HG03354 (cell line): ENCODE measurements around the gene CDH24.

Source experiments
- ATAC-seq: cut with Tn5 transposase; IDR thresholded peaks from one replicate; pipeline ENCODE4 v1.9.1; 2021; ENCODE audit warnings: mild to moderate bottlenecking; ENCODE audit not compliant: unreplicated experiment, poor library complexity, severe bottlenecking

Gene CDH24

DNA sequence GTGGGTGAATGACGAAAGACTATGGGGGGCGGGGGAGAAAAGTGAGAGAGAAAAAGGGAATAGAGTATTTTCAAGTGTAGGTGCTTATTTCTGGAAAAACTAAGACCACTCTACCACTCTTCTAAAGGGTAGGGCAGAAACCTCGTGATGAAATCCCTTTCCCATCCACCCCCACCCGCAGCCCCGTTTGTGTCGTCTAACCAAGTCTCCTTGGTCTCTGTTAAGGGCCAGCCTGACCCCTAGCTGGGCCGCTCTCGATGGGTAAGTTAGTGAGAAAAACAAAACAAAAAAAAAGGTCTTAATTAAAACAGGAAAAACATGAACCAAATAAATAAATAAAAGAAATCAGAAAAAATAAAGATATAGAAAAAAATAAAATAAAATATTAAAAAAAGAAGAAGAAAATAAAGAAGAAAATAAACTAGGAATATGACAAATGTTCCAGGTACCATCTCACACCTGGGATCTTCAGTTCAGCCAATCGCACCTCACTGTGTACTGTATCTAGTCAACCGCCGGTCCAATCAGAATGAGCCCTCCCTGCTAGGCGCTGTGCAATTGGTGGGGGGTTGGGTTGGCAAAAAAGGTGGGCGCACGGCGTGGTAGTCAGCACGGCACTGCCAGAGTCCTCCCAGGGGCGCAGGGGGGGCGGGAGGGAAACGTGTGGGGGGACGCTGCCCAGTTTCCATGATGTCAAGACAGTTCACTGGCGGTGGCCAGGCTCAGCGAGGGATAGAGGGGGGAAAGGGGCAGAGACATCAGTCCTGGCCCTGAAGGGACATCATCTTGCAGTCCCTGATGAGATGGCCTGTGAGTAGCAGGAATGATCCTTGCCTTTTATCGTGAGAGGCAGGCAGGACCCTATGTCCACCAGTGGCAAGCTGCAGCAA is 9.8 kb upstream of the CDH24 start:
- ATAC-seq, result no peak

DNA sequence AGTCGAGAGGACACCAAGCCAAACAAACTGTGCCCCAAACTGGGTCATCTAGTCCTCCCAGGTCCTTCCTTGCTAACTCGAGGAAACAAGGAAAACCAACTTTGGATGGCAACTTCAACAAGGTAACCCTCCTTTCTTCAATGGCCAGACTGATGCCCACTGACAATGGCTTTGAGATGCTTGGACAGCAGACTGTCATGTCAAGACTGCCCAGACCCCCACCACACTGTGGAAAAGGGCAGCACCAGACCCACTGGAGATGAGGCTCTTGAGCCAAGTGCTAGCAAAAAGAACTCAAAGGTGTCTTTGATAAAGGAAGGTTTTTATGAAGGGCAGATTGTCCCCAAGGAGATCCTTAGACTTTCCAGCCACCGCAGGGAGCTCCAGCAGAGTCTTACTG is 9.0 kb upstream of the CDH24 start:
- ATAC-seq, result no peak

DNA sequence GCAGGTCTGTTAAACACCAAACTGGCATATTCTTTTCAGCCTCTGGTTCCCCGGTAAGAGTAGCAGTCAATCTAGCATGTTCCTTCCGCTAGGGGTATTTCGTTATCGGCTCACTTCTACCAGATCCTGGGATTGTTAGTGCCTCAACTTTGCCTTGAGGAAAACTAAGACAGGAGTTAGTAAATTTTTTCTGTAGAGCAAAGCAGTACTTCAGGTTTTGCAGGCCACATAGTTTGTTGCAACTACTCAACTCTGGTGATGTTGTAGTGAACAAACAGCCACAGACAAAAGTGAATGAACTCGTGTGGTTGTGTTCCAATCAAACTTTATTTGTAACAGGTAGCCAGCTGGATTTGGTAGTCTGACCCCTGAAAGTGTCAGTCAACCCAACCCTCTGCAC is 6.3 kb upstream of the CDH24 start:
- no peak for ATAC-seq

DNA sequence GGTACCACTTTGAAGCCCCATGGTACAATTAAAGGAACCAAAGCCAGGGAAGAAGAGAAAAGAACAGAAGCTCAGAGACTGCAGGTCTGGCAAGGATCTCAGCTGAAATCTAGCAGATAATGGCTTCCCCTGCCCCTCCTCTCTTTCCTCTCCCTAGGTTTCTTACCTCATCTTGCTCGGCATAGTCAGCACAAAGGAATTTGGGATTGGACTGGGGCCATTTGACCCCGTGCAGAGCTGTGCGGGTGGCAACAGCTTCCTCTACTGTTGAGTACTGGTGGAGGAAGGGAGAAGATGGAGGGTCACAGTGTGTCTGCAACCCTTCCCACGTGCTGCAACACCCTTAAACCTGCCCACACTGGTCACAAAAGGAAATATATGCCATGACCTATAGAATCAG is 4.7 kb upstream of the CDH24 start:
- no peak for ATAC-seq

DNA sequence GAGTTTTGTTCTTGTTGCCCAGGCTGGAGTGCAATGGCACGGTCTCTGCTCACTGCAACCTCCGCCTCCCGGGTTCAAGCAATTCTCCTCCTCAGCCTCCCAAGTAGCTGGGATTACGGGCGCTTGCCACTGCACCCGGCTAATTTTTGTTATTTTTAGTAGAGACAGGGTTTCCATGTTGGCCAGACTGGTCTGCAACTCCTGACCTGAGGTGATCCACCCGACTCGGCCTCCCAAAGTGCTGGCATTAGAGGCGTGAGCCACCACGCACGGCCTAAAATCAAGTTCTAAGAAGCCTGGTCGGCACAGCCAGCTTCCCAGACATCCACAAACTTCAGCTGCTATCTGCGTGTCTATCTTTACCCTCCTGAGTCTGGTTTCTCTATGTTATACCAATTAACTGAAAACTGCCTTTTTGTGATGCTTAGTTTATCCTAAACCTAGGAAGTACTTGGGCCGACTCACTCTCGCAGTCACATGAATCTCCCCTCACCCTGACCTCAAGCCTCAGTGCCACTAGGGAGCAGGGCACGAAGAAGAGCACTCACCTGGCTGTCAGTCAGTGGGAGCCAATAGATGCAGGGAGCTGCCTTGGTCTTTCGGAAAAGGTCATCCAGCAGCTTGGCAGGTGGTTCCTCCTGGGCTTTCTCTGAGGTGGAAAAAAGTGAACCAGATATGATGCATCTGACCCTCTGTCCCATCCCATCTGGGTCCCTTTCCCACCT is 3.4 kb upstream of the CDH24 start:
- no peak for ATAC-seq

DNA sequence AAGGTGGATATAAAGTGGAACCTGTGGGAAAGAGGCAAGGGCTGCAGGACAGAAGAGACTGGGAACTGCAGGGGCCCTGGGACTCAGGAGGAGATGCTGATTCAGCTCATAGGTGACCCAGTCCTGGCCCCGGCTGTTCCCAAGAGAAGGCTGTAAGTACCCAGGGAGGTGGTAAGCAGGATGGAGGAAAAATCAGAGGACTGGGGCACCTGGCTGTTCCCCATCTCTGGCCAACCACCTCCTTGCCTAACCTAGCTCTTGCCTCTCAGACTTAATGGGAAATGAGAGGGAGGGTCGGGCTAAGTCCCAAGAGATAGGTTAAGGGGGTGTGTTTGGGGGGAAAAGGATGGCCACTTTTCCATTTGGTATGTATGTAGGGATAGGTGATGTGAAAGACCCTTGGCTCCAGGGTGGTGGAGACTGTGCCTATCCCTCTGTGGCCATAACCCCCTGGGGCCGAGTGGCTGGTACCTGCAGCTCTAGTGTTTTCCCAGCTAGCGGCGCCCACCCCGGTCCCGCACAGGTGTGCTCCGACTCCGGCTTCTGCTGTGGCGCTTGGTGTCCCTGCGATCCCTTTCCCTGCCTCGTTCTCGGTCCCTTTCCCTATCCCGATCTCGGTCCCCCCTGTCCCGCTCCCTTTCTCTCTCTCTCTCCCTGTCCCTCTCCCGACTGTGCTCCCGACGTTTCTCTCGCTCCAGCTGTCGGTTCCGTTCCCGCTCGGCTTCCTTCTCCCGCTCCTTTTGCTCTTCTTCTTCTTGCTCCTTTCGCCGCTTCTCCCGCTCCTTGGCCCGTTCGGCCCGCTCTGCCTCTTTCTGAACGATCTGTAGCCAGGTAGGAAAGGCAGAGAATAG is 1.6 kb upstream of the CDH24 start:
- ATAC-seq, result no peak

DNA sequence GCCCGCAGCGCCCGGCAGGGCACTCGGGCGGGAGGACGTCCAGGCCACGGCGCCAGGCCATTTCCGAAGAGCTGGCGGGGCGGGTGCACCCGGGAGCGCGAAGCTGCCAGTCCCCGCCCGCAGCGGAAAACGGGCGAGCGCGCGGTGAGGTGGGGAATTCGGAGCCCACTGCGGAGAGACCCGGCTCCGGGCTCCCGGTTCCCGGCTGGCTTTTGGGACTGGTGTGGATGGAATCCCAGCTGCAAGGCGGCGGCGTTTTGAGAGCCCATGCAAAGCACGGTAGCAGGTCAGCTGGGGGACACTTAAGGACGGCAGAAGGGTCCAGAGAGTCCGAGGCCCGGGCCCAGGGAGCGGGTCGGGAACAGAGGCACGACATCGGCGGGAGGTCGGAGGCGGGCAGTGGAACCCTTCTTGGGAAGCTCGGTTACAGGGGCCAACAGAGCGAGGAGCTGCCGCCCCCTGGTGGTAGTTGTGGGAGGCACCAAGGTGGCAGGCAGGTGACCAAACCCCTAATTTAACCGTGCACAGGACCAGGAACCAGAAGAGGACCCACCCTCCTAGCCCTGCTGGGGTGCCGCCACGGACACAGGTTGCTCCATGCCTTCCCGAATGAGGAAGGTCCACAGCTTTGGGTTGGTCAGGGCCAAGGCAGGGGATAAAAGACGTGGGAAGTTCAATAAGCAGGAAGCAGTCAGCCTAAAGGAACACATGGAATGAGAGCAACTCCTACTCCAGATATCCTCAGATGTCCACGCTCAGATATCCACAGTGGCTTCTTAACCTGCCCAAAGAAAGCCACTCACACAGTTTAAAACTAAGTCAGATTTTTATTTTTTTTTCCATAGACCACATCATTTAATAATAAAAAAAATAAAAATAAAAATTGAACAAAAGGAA is 685 bp upstream of the CDH24 start:
- peak; percentile 66 for ATAC-seq

DNA sequence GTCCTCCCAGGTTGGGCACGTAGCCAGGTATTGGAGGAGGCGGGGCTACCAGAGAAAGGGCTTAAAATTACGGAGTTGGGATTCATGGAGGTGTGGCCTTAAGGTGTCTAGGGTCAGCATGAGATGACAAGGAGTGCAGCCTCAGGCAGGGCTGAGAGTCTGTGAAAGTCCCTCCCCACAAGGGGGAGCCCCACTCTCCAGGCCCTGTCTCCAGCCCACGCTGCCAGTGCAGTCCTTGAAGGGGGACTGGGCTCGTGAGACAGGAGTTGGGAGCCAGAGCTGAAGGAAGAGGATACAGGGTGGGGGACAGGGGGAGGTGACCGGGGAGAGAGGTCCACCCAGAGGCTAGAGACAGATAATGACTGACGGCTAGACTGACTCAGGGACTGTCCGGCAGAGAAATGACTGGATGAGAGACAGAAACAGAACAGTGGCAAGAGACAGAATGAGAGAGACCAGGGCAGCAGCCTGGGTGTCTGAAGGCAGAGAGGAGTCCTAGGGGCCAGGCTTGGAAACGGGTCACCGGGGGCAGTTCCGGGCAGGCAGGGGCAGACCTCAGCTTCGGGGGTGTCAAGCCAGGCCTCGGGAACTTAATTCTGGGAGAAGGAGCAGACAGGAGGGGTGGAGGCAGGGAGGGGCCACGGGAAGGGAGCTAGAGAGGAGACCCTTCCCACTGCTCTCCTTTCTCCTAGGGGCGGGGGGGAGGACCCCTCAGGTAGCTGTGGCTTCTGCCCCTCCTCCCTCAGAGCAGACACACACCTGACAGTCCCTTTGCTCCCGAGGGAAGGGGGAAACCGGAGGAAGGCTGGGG is 970 bp downstream of the CDH24 start:
- ATAC-seq, result peak; percentile 57

DNA sequence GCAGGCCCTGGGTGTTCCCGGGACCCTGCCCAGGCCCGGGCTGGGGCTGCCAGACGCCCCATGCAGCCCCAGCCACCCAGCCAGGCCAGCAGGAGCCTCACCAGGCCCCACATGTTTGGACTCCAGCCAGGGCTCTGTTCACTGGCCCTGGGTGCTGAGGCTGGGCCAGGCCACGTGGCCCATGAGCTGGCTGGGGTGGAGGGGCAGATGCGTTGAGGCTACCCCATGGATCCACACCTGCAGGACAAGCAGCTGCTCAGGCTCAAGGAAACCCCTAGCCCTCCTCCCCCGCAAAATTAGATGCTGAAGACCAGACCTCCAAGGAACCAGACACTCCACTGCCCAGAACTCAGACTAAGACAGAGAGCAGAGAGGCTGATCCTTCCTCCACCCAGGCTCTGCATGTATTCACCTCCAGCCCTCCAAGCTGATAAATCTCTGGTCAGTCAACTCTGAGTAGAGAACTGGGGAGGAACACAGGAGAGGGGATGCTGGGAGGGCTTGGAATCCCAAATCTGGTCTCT is 1.6 kb downstream of the CDH24 start:
- ATAC-seq, result no peak

DNA sequence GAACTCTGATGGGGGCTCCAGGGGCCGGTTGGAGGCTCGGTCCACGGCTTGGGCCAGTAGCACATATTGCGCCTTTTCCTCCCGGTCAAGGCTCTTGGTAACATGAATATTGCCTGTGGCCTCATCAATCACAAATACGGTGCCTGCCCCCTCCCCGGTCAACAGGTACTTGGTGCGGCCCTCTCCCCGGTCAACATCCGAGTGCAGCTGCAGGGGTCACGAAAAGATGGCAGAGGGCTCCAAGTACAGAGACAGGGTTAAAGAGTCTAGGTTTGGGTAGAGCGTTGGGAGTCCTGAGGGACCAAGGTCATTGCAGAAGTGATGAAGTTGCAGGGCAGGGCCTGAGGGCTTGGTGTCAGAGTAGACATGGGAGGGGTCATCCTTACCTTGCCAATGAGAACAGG is 2.2 kb downstream of the CDH24 start:
- no peak for ATAC-seq

DNA sequence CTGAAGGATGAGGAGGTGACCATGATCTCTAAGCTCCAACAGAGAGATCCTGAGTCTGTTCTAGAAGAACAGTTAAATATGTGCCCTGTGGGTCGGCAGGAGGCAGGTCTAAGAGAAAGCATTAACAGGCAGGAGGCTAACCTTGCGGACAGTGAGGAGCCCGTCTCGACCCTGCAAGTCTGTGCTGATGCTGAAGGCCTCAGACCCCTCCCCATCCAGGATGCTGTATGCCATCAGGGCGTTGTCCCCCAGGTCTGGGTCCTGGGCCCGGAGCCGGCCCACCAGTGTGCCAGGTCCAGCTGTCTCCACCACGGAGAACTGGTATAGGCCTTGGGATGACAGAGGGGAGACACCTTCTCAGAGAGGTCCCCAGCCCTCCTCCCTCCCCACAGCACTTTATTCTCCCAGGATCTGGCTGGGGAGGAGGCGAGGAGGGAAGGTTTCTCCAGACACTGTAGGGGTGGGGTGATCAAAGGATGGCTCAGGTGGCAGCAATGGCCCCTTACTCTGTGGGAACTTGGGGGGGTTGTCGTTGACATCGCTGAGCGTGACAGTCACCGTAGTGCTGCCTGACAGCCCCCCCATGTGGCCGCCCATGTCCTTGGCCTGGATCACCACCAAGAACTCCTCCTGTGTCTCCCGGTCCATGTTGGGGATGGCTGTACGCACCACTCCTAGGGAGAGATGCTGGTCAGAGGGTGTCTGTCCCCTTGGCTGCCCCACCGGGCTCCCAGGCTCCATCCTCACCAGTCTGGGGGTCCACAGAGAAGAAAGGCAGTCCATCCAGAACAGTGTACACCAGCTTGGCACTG is 3.1 kb downstream of the CDH24 start:
- no peak for ATAC-seq

DNA sequence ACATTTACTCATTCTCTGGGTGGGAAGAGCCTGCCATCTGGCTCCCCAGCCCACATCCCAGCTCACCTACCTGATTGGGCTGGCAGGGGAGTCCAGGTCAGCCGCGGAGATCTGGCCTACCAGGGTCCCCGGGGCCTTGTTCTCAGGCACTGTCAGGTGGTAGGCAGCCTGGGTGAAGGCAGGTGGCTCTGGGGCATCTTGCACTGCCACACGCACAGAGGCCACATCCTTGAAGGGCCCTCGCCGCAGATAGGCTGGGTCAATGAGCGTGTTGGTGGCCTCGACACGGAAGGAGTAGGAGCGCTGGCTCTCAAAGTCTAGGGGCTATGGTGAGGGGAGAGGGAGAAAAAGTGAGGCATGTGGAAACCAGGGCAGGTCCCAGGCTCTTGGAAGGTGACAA is 3.9 kb downstream of the CDH24 start:
- no peak for ATAC-seq

DNA sequence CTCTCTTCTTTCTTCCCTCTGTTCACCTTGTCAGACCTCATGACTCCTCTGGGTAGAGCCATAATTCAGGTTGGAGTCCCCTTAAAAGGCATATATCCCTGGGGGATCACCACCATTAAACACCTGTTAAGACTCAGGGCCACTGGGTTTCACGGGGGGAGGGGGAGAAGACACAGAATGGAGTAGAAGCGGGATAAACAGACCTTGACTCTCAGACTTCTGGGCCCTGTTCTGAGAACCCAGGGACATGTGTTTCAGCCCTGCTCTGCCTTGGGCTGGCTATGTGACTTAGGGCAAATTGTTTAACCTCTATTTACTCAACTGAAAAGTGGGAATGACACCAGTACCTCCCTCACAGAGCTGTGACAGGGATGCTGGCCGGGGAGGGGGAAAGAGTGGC is 4.6 kb downstream of the CDH24 start:
- no peak for ATAC-seq

DNA sequence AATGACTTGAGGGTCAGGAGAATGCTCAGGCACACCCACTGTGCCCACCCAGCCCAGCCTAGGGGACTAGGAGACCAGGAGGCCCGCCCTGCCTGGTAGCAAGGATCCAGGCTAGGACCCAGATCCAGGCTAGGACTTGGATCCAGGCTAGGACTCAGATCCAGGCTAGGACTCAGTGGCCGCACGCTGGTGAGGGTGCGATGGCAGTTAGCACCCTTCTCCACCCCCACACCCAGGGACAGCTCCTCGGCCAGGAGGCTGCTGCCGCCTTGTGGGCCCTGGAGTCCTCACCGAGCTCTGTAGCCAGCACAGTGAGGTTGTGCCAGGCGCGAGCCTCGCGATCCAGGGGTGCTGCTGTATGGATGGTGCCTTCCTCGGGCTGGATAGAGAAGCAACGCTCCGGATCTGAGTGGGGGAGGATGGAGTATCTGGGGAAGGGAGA is 5.1 kb downstream of the CDH24 start:
- no peak for ATAC-seq

DNA sequence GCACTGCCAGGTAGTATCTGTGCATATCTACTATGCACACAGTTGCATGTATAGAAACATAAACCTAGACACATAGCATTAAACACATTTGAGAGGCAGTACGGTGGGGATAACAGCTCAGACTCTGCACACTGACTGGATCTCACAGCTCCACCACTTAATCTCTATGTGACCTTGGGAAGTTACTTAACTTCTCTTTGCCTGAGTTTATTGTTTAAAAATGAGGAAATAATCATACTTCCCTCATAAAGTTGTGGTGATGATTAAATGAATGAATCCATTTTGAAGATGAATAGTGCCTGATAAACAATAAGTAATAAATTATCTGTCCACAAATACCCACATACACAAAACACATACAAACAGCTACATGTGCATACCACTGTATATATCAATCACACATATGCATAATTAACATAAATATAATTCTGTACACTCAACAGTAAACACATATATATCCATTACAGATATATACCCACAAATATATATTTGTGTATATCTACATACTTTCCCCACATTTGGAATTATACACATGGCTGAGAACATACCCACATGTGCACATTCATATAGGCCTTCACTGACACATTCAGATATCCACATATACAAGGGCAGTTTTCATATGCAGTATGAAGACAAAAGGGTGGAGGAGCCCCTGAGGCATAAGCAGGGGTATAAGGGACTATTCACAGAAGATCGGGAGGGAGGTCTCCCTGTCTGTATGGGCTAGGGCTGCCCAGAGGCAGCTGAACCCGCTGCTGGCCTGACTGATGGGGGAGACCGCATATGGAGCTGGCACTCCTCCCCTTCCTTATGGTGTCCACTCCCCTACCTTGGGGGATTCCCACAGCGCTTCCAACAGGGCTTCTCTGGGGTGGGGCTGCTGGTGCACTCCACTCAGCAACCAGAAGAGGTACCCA is 5.9 kb downstream of the CDH24 start:
- ATAC-seq, result no peak

DNA sequence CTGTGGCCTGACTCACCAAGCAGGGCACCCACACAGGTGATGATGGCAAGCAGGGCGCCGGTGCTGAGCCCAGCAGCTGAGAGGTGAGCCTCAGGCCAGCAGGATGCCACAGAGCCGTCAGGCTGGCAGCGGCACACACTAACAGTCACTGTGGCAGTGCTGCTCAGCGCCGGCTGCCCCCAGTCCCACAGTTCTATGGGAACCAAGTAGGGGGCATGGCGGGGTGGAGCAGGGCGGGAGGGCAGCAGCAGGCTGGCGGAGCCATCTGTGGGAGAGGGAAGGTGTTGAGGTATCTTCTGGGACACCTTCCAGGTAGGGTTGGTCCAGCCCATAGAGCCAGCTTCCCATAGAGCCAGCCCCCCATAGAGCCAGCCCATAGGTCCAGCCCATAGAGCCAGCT is 8.3 kb downstream of the CDH24 start:
- ATAC-seq, result no peak
